Activated CD8-positive, alpha-beta memory T cell treated with anti-CD3 and anti-CD28 coated beads, Interleukin-2, amount 10 ng/mL, durations not matched to agents 7 days and 5 days (primary cell): ENCODE results near the gene ECI1. TPM values are rescaled to one million over a fixed set of nuclear protein-coding genes. Genes with fewer than 3 reads are reported as not detected.
"Not testable (repeated sequence)": the region's sequence is repeated elsewhere in the genome, so short reads cannot be mapped to it uniquely, and the experiment has no call there.

Experiments used
- ATAC-seq: fragments of 150-1000 bp; cut with Tn5 transposase; one replicate; pipeline ENCODE4 v1.10.0; 2021; ENCODE audit warnings: moderate library complexity
- CTCF ChIA-PET: fragments of 350-600 bp; sonication (Branson Sonifier 250); formaldehyde crosslinking; loops from one replicate; lab custom pipeline; 2021; ENCODE audit warnings: antibody characterized with exemption; lab: Charles Lee
- DNase-seq: peaks from one replicate; pipeline ENCODE4 v3.0.0-alpha.2; 2020
- H3K27ac Mint-ChIP-seq: one replicate; pipeline ENCODE4 v1.8.0; 2021; ENCODE audit warnings: mild to moderate bottlenecking, mixed read lengths
- H3K27me3 Mint-ChIP-seq: one replicate; pipeline ENCODE4 v1.8.0; 2021; ENCODE audit warnings: mixed read lengths
- H3K36me3 Mint-ChIP-seq: one replicate; pipeline ENCODE4 v1.8.0; 2021; ENCODE audit warnings: mild to moderate bottlenecking, mixed read lengths
- H3K4me1 Mint-ChIP-seq: one replicate; pipeline ENCODE4 v1.8.0; 2021; ENCODE audit warnings: mixed read lengths
- H3K4me3 Mint-ChIP-seq: one replicate; pipeline ENCODE4 v1.8.0; 2021; ENCODE audit warnings: mild to moderate bottlenecking, moderate library complexity, mixed read lengths
- H3K9me3 Mint-ChIP-seq: one replicate; pipeline ENCODE4 v1.8.0; 2022; ENCODE audit warnings: low read depth, mixed read lengths
- total RNA-seq, 2 experiments: library from RNA; stranded (reverse); gene quantifications; one replicate each; pipeline ENCODE4 v1.2.3, GENCODE V29; 2021

ECI1 gene
- total RNA-seq, 2 experiments from 2014 or later: 48.9 to 57.3 TPM

GRCh38 chr16:2257726-2258125 is 6.3 kb upstream of the ECI1 start:
- no peak for ATAC-seq
- CTCF ChIA-PET: interaction anchor here (0.9 to 1.7 kb wide), 3 partner anchors 42 to 243 kb away, joined by 3 to 4 read pairs (median 4); partner anchors contain the start of gene ABCA3

GRCh38 chr16:2256531-2257140 is 5.2 kb upstream of the ECI1 start:
- Mint-ChIP-seq H3K4me1 (peaks cover 4% of the 10 kb centered on the region), H3K27ac (no peak overlapping the region), H3K4me3 (no peak overlapping the region), H3K9me3 (no peaks in the 10 kb centered on the region), H3K27me3 (no peaks in the 10 kb centered on the region), H3K36me3 (peaks cover 63% of the 10 kb centered on the region)
- ATAC-seq: no peak
- CTCF ChIA-PET: no interaction called here
- DNase-seq: no peak

More at GRCh38 chr16:2257726-2258125, 6.3 kb upstream of the ECI1 start:
- Mint-ChIP-seq H3K36me3 (peaks cover 69% of the 10 kb centered on the region), H3K9me3 (no peaks in the 10 kb centered on the region), H3K27me3 (no peaks in the 10 kb centered on the region), H3K4me3 (no peak overlapping the region), H3K4me1 (peaks cover 3% of the 10 kb centered on the region), H3K27ac (no peak overlapping the region)
- DNase-seq: no peak

GRCh38 chr16:2253293-2253692 is 1.9 kb upstream of the ECI1 start:
- Mint-ChIP-seq H3K36me3 (peaks cover 47% of the 10 kb centered on the region), H3K27me3 (no peaks in the 10 kb centered on the region), H3K4me1 (peaks cover 11% of the 10 kb centered on the region), H3K4me3 (no peak overlapping the region), H3K9me3 (no peaks in the 10 kb centered on the region), H3K27ac (peak overlapping the region; percentile 36)
- CTCF ChIA-PET: interaction anchor here (0.7 to 4.1 kb wide), 3 partner anchors 9 to 27 kb away, joined by 3 to 18 read pairs (median 8); no protein-coding TSS in a partner anchor
- no peak for ATAC-seq
- DNase-seq: no peak

DNA sequence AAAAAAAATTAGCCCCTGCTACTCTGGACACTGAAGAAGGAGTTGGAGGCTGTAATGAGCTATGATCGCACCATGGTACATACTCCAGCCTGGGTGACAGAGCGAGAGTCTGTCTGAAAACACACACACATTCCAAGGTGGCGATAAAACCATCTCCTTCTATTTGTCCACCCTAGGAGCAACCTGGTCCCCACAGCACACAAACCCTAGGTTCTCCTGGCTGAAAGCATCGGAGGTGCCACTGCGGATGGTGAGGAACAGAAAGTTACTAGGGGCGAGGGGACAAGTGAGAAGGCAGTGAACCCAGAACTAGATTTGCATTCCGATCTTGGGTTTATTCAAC is 1.4 kb upstream of the ECI1 start:
- peak overlapping the region; percentile 26 for H3K4me3 Mint-ChIP-seq
- H3K9me3 Mint-ChIP-seq: no peaks in the 10 kb centered on the region
- CTCF ChIA-PET: interaction anchor here (1.2 to 4.1 kb wide), 8 partner anchors 11 to 261 kb away, joined by 3 to 18 read pairs (median 6); partner anchors contain the start of genes ATP6V0C and RNPS1
- no peak for DNase-seq
- ATAC-seq: no peak
- no peaks in the 10 kb centered on the region for H3K27me3 Mint-ChIP-seq
- H3K4me1 Mint-ChIP-seq: peaks cover 11% of the 10 kb centered on the region
- H3K27ac Mint-ChIP-seq: peak overlapping the region; percentile 36
- H3K36me3 Mint-ChIP-seq: peaks cover 43% of the 10 kb centered on the region

- H3K9me3 Mint-ChIP-seq: no peaks in the 10 kb centered on the region
- peaks cover 11% of the 10 kb centered on the region for H3K4me1 Mint-ChIP-seq
- ATAC-seq (no peak), DNase-seq (peak; percentile 51)
- peak overlapping the region; percentile 91 for H3K27ac Mint-ChIP-seq
- CTCF ChIA-PET: interaction anchor here (0.7 to 4.1 kb wide), 19 partner anchors 10 to 308 kb away, joined by 3 to 20 read pairs (median 5); partner anchors contain the start of genes MLST8, MSRB1, RNPS1 and TRAF7
- peaks cover 30% of the 10 kb centered on the region for H3K36me3 Mint-ChIP-seq
- H3K4me3 Mint-ChIP-seq: peak overlapping the region; percentile 89
- H3K27me3 Mint-ChIP-seq: no peaks in the 10 kb centered on the region
Measured at GRCh38 chr16:2250652-2251295, 613 bp downstream of the ECI1 start.

DNA sequence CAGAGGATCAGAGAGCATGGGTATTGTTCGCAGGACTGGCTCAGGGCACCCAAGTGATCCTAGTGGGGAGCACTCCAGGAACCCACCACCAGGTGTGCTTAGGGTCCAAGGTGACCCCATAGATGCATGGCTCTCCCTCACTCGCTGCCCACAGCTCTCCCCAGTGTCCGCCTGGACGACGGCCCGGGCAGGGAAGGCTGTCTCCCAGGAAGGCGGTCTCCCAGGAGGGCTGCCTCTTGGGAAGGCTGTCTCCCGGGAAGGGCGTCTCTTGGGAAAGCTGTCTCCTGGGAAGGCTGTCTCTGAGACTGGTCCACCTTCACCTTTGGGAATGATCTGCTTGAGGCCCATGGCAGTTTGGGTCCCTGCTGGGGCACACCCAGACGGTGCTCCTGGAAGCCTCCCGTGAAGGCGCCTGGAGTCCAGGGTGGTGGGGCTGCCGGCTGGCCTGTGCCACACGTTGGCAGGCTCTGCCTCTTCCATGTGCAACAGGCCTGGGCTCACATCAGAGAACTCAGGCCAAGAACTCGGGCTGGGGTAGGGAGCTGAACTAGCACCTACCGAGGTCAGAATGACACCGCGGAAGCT is 5.0 kb downstream of the ECI1 start:
- Mint-ChIP-seq H3K36me3 (peaks cover 7% of the 10 kb centered on the region), H3K4me1 (peaks cover 8% of the 10 kb centered on the region), H3K27me3 (no peaks in the 10 kb centered on the region), H3K4me3 (no peak overlapping the region), H3K9me3 (no peaks in the 10 kb centered on the region), H3K27ac (no peak overlapping the region)
- DNase-seq: no peak
- no peak for ATAC-seq
- CTCF ChIA-PET: no interaction called here

DNA sequence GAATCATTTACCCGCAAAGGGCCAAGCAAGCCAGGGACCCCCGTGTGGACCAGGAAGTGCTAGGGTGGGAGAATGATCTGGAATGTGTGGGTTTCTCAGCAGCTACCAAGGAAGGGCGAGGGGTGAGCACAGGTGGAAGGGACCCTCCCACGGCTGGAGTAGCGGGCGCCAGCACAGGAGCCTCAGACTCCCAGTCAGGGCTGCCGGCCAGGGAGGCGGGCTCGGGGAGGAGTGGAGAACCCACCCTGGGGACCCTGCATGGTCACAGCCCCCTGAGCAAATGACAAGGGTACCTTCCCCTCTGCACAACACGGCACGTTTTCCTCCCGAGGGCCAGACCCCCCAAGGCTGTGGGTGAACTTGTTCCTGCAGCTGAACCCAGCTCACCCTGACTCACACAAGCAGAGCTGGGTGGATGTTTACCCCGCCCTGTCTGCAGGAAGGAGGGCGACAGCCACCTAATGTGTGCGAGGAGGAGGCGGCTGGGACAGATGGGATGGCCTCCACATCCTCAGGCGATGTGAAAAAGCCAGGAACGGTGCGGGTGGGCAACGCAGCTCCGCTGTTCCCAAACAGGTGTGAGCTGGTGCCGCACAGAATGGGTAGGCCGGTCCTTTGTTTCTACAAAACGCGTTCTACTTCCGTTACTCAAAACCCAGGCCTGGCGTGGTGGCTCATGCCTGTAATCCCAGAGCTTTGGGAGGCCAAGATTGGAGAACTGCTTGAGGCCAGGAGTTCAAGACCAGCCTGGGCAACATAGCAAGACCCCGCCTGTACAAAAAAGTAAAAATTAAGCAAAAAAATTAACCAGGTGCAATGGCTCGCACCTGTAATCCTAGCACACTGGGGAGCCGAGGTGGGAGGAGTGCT is 6.2 kb downstream of the ECI1 start:
- Mint-ChIP-seq H3K27me3 (no peaks in the 10 kb centered on the region), H3K4me3 (no peak overlapping the region), H3K9me3 (no peaks in the 10 kb centered on the region), H3K27ac (no peak overlapping the region), H3K4me1 (peaks cover 2% of the 10 kb centered on the region), H3K36me3 (peaks cover 7% of the 10 kb centered on the region)
- DNase-seq (no peak), ATAC-seq (no peak)
- CTCF ChIA-PET: no interaction called here

DNA sequence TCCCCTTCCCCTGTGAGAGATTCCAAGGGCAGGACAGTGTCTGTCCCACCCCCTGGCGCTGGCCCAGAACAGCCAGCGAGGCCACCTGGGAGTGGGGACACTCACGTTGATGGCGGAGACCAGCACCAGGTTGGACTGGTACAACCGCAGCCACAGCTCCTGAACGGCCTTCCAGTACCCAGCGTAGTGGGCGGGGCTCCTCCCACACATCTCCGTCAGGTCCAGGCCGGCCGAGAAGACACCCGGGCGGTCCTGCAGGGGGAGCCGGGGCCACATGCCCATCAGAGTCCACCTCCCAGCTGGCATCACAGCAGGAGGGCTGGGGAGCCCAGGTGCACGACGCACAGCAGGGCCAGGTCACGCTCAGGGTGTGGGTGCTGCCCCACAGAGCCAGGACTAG is 7.1 kb downstream of the ECI1 start:
- H3K36me3 Mint-ChIP-seq: peaks cover 5% of the 10 kb centered on the region
- H3K4me3 Mint-ChIP-seq: no peak overlapping the region
- H3K9me3 Mint-ChIP-seq: no peaks in the 10 kb centered on the region
- DNase-seq (no peak), ATAC-seq (no peak)
- H3K27ac Mint-ChIP-seq: no peak overlapping the region
- CTCF ChIA-PET: no interaction called here
- H3K27me3 Mint-ChIP-seq: no peaks in the 10 kb centered on the region
- no peaks in the 10 kb centered on the region for H3K4me1 Mint-ChIP-seq

- Mint-ChIP-seq H3K27me3 (no peaks in the 10 kb centered on the region), H3K4me3 (no peak overlapping the region), H3K27ac (no peak overlapping the region), H3K36me3 (peaks cover 5% of the 10 kb centered on the region), H3K9me3 (no peaks in the 10 kb centered on the region), H3K4me1 (no peaks in the 10 kb centered on the region)
- CTCF ChIA-PET: no interaction called here
- DNase-seq: no peak
- no peak for ATAC-seq
Measured at GRCh38 chr16:2243781-2244180, 7.6 kb downstream of the ECI1 start.

GRCh38 chr16:2243031-2243528 is 8.3 kb downstream of the ECI1 start:
- H3K4me3 Mint-ChIP-seq: no peak overlapping the region
- no peaks in the 10 kb centered on the region for H3K4me1 Mint-ChIP-seq
- CTCF ChIA-PET: no interaction called here
- no peak overlapping the region for H3K27ac Mint-ChIP-seq
- no peaks in the 10 kb centered on the region for H3K27me3 Mint-ChIP-seq
- H3K9me3 Mint-ChIP-seq: no peaks in the 10 kb centered on the region
- no peak for DNase-seq
- H3K36me3 Mint-ChIP-seq: peaks cover 5% of the 10 kb centered on the region
- no peak for ATAC-seq

GRCh38 chr16:2242598-2242997 is 8.8 kb downstream of the ECI1 start:
- ATAC-seq (no peak), DNase-seq (no peak)
- CTCF ChIA-PET: no interaction called here
- Mint-ChIP-seq H3K4me3 (no peak overlapping the region), H3K27me3 (no peaks in the 10 kb centered on the region), H3K4me1 (no peaks in the 10 kb centered on the region), H3K27ac (no peak overlapping the region), H3K9me3 (no peaks in the 10 kb centered on the region), H3K36me3 (peaks cover 5% of the 10 kb centered on the region)

- H3K4me1 Mint-ChIP-seq, H3K9me3 Mint-ChIP-seq, H3K36me3 Mint-ChIP-seq, DNase-seq, H3K27me3 Mint-ChIP-seq, ATAC-seq, CTCF ChIA-PET, H3K4me3 Mint-ChIP-seq, H3K27ac Mint-ChIP-seq: not testable (repeated sequence)
Measured at GRCh38 chr16:2240331-2240730, 11.1 kb downstream of the ECI1 start.
